ENCODE data around the gene RAB3GAP2. TPM values are rescaled to one million over a fixed set of nuclear protein-coding genes. Genes with fewer than 3 reads are reported as not detected.
"Not testable (repeated sequence)": the region's sequence is repeated elsewhere in the genome, so short reads cannot be mapped to it uniquely, and the experiment has no call there.

The RAB3GAP2 gene
- polyA plus RNA-seq (ENCODE audit: insufficient read length in 3 of 3) = 10 to 100 TPM; 30.7 to 36.0 (median 31.7) TPM

- DNase-seq (ENCODE audit: low read depth in 3 of 3, low spot score in 2 of 3) = peak; percentile 88 to 92 (median 88)
Measured at GRCh38 chr1:220272047-220272840, at the start of gene RAB3GAP2. TSS of gene RAB3GAP2 (minus strand) at chr1:220272453. CDS start at chr1:220272337, 116 bp downstream.

DNA sequence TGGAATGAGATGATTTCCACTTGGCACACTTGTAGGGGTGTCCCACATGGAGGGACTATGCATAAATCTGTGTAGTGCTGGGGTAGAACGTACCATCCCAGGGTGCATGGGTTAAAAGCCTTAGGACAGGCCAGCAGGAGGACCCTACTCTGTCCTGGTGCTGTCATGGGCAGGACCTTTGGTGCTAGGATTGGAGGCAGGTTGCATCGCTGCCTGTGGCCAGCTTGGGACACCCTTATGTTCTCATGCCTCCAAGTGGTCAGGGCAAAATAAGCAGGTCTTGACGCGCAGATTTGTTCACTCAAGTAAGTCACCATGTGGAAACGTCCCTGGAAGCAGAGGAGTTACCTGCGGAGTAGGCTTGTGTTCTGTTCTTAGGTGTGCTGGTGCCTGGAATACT lies 49.5 kb upstream of the RAB3GAP2 start:
- no peak for DNase-seq (ENCODE audit: low read depth in 3 of 3, low spot score in 2 of 3)

DNA sequence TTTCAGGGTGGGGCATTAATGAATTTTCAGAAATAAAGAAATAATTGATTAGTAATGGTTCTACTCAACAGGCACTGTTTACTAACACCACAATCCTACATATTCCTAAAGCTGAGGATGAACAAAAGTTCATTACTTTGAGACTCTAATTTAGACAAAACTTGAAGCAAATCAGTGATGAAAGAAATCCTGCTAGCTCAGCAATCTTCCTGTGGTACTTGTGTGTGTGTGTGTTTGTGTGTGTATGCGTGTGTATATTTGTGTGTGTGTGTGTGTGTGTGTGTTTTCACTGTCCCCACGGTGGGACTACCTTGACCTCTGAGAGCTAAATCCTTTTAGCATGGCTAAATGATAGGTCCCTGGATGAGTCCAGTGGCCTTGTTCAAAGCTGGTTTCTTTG lies 48.5 kb upstream of the RAB3GAP2 start:
- DNase-seq (ENCODE audit: low read depth in 3 of 3, low spot score in 2 of 3) = no peak

DNA sequence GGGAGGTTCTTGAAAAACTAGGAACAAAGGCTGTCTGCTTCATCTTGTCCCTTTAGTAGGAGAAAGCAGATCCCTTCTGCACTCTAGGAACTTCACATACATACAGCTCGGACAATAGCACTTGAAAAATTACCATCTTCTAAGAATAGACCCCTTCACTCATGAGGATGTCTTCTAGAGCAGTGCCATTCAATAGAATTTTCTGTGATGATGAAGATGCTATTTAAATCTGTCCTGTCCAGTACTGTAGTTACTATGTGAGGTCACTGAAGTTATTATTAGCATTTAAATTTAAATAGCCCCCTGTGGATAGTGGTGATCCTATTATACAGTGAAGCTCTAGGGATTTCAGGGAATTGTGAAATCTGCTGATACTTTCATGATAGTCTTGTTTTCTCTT lies 46.4 kb upstream of the RAB3GAP2 start:
- DNase-seq (ENCODE audit: low read depth in 3 of 3, low spot score in 2 of 3) = no peak

DNA sequence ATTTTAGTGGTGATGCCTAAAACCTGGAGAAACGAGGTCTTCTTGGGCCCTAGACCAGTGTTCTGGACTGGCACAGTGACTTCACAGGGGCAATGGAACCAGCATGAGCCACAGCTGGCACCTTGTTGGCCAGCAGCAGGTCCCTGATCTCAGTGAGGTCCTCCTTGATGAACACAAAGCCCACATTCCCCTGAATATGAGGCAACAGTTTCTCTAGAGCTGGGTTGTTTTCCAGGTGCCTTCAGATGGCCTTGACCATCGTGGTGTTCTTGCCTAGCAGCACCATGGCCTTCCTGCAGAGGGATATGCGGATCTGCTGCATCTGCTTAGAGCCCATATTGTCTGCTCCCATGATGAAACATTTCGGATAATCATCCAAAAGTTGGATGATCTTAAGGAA lies 44.9 kb upstream of the RAB3GAP2 start:
- no peak for DNase-seq (ENCODE audit: low read depth in 3 of 3, low spot score in 2 of 3)

DNA sequence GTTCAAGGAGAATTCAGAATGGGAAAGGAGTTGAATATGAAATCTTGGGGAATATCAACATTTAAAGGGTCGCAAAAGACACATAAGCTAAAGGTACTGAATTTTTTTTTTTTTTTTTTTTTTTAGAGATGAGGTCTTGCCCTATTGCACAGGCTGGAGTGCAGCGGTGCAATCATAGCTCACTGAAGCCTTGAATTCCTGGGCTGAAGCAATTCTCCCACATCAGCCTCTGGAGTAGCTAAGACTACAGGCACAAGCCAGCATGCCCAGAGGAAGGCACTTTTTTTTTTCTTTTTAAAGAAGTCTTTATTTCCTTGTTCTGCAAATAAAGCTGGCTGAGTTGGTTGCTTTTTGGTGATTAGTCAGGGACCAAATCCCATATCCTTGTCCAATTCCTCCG lies 44.1 kb upstream of the RAB3GAP2 start:
- DNase-seq (ENCODE audit: low read depth in 3 of 3, low spot score in 2 of 3) = no peak

GRCh38 chr1:220315070-220315839 lies 43.0 kb upstream of the RAB3GAP2 start:
- DNase-seq (ENCODE audit: low read depth in 3 of 3, low spot score in 2 of 3) = no peak

- DNase-seq (ENCODE audit: low read depth in 3 of 3, low spot score in 2 of 3) = no peak
Measured at GRCh38 chr1:220313576-220313975, 41.3 kb upstream of the RAB3GAP2 start.

GRCh38 chr1:220310147-220310546 lies 37.9 kb upstream of the RAB3GAP2 start:
- DNase-seq (ENCODE audit: low read depth in 3 of 3, low spot score in 2 of 3) = not testable (repeated sequence)

DNA sequence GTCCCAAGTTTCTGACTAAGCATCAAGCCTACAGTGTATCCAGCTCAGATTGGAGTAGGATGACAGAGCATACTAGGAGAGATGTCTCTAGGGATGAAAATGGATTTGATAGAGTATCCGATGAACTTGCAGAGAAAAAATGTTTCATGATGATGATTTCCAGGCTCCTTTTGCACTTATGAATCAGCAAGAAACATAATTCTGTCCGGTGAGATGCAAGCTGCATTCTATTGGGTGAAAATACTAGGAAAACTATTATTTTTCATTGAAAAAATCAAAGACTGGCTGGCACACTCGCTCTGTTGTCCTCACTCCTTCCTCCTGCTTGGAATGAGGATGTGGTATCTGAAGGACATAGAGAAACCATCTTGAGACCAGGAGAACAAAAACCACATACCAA lies 35.4 kb upstream of the RAB3GAP2 start:
- DNase-seq (ENCODE audit: low read depth in 3 of 3, low spot score in 2 of 3) = no peak

- DNase-seq (ENCODE audit: low read depth in 3 of 3, low spot score in 2 of 3) = no peak
Measured at GRCh38 chr1:220306339-220306738, 34.1 kb upstream of the RAB3GAP2 start.

- no peak for DNase-seq (ENCODE audit: low read depth in 3 of 3, low spot score in 2 of 3)
Measured at GRCh38 chr1:220303871-220304270, 31.6 kb upstream of the RAB3GAP2 start.

GRCh38 chr1:220301630-220302029 lies 29.4 kb upstream of the RAB3GAP2 start:
- no peak for DNase-seq (ENCODE audit: low read depth in 3 of 3, low spot score in 2 of 3)

- peak; percentile 36 to 68 (median 53) for DNase-seq (ENCODE audit: low read depth in 3 of 3, low spot score in 2 of 3)
Measured at GRCh38 chr1:220300442-220301121, 28.3 kb upstream of the RAB3GAP2 start.

DNA sequence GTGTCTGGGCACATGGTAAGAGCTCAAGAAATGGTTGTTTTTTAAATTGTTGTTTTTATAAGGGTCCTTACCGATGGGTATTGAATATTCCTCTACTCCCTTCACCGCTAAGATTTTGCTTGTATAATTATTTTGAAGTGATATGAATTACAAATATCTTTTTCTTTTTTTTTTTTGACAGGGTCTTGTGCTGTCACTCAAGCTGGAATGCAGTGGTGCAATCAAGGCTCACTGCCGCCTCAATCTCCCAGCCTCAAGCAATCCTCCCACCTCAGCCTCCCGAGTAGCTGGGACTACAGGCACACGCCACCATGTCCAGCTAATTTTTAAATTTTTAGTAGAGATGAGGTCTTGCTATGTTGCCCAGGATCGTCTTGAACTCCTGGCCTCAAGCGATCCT lies 27.1 kb upstream of the RAB3GAP2 start:
- no peak for DNase-seq (ENCODE audit: low read depth in 3 of 3, low spot score in 2 of 3)

DNA sequence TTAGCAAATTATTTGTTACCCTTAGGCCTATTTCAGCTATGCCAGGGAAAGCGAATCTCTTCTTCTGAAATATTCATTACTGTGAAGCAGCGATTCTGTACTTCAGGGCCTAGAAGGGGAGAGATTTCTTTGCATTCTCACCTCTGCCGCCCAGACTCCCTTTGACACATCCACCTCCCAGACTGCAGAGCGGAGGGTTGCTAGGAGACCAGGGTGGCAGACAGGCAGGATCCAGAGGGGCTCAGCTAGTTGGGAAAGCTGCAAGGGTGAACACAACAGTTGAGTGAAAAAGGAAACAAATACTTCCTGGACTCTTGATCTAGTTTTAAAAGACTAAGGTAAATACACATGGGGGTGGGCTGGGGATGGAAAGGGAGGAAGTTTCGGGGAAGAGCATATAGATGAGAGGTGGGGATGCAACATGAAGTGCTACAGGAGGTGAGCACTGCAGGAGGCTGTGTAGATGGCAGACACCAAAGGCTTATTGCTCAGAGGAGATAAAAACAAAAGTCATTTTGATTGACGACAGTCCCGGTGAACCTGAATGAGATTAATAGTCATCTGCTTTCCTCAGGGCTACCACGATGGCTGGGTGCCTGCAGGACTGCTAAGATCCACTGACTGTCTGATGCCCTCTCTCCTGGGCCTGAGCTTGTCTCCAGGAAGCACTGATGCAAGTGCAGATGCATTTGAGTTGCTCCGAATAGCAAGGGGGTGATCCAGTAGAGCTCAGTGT lies 26.4 kb upstream of the RAB3GAP2 start:
- no peak for DNase-seq (ENCODE audit: low read depth in 3 of 3, low spot score in 2 of 3)

DNA sequence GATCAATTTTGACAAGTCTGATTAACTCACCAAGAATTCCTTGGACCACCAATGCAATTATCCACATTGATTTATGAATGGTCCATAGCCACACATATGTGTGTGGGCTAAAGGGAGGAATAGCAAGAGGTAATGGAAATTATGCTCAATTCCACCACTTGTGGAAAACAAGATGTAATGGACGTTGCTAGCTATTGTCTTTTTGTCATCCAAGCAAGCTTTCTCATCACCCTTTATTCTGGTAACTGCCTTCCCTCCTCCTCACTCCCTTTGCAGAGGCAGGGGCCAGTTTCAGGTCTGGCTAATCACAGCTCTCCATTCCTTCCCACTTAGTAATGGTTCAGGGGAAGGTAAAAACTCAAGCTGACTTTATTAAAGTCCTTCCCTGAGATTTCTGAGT lies 24.7 kb upstream of the RAB3GAP2 start:
- DNase-seq (ENCODE audit: low read depth in 3 of 3, low spot score in 2 of 3) = no peak

DNA sequence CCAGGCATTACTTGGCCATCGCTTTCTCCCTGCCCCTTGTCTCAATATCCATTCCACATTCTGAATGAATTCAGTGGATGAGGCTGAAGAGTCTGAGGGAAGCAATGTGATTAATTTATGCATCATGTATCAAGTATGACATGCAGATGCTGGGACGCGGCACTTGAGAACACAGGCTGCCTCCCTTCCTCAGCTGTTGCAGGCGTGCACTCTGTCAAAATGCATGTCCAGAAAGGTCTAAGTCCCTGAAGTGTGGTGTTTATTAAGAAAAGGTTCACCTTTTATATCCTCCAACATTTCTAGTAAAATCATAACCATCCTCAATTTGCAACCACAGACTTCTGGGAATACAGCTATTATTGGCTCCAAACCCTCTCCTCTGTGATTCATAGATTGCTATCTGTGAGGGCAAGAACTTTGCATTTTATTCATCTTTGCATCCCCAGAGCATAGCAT lies 22.6 kb upstream of the RAB3GAP2 start:
- DNase-seq (ENCODE audit: low read depth in 3 of 3, low spot score in 2 of 3) = no peak

DNA sequence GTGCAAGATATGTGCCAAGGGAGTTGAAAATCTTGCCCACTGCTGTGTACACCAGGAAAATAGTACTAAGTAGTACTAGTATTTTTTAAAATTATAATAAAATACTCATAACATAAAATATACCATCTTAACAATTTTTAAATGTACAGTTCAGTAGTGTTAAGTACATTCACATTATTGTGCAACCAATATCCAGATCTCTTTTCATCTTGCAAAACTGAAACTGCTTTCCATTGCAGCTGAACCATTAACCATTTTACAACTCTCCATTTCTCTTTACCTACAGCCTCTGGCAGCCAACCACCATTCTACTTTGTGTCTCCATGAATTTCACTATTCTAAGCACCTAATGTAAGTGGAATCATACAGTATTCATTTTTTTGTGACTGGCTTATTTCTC lies 19.3 kb upstream of the RAB3GAP2 start:
- DNase-seq (ENCODE audit: low read depth in 3 of 3, low spot score in 2 of 3) = no peak

DNA sequence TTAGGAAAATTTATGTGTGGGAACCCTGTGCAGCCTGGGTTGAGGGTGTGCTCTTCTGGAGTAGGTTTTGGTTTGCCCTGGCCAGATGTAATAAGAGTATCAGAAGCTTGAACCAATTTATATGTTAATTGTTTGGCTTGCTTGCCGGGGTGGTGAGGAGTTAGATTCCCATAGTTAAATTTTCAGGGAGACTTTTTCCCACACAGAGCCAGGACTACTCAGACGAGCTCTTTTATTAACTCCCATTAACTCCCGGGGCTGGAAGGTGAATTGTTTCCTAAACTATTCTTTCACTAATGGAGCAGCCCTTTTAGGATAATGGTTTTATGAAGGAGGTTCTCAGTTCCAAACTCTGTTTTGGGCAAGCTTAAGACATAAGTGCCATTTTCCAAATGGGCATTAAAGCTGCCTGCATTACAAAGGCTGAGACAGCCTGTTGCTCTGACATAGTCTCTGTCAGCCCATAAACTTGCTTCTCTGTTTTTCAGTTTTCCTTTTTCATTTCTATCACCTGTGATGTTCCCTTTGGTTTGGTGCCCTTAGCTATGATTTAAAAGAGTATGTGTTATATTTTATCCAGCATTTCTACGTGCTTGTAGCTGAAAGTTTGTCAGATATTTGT lies 18.0 kb upstream of the RAB3GAP2 start:
- DNase-seq (ENCODE audit: low read depth in 3 of 3, low spot score in 2 of 3) = no peak
